Measurements from ENCODE around the gene C2orf80.

C2orf80 gene

GRCh38 chr2:208183526-208183925 is 6.3 kb downstream of the C2orf80 start:
- Histone ChIP-seq H3K9me3 (ENCODE audit: control insufficient read depth, low read length) (no peaks in the 10 kb centered on the region), H3K4me1 (ENCODE audit: control insufficient read depth, insufficient read depth, low read length, poor library complexity, severe bottlenecking) (no peaks in the 10 kb centered on the region), H3K36me3 (ENCODE audit: control insufficient read depth, insufficient read depth, low read length) (no peaks in the 10 kb centered on the region), H3K27ac (ENCODE audit: insufficient read depth, low read length, poor library complexity, severe bottlenecking) (no peak overlapping the region), H3K27me3 (replicated peaks; ENCODE audit: control insufficient read depth, insufficient read depth, low read length, poor library complexity, severe bottlenecking) (no peaks in the 10 kb centered on the region), H3K4me3 (ENCODE audit: insufficient read depth, low read depth, low read length, poor library complexity, severe bottlenecking) (no peak overlapping the region)
- DNase-seq, result no peak

- no peak for DNase-seq
These were observed 7.0 kb downstream of the C2orf80 start for GRCh38 chr2:208182835-208183234.

GRCh38 chr2:208179028-208179609 is 10.7 kb downstream of the C2orf80 start:
- Histone ChIP-seq H3K27me3 (replicated peaks; ENCODE audit: control insufficient read depth, insufficient read depth, low read length, poor library complexity, severe bottlenecking) (no peaks in the 10 kb centered on the region), H3K9me3 (ENCODE audit: control insufficient read depth, low read length) (no peaks in the 10 kb centered on the region), H3K4me3 (ENCODE audit: insufficient read depth, low read depth, low read length, poor library complexity, severe bottlenecking) (no peak overlapping the region), H3K4me1 (ENCODE audit: control insufficient read depth, insufficient read depth, low read length, poor library complexity, severe bottlenecking) (no peaks in the 10 kb centered on the region), H3K36me3 (ENCODE audit: control insufficient read depth, insufficient read depth, low read length) (no peaks in the 10 kb centered on the region), H3K27ac (ENCODE audit: insufficient read depth, low read length, poor library complexity, severe bottlenecking) (no peak overlapping the region)
- no peak for DNase-seq

More at GRCh38 chr2:208182835-208183234, 7.0 kb downstream of the C2orf80 start:
- H3K36me3 ChIP-seq (ENCODE audit: control insufficient read depth, insufficient read depth, low read length), result no peaks in the 10 kb centered on the region
- no peaks in the 10 kb centered on the region for H3K9me3 ChIP-seq (ENCODE audit: control insufficient read depth, low read length)
- H3K27me3 ChIP-seq (replicated peaks; ENCODE audit: control insufficient read depth, insufficient read depth, low read length, poor library complexity, severe bottlenecking), result no peaks in the 10 kb centered on the region
- no peak overlapping the region for H3K4me3 ChIP-seq (ENCODE audit: insufficient read depth, low read depth, low read length, poor library complexity, severe bottlenecking)
- no peaks in the 10 kb centered on the region for H3K4me1 ChIP-seq (ENCODE audit: control insufficient read depth, insufficient read depth, low read length, poor library complexity, severe bottlenecking)
- H3K27ac ChIP-seq (ENCODE audit: insufficient read depth, low read length, poor library complexity, severe bottlenecking), result no peak overlapping the region

- Histone ChIP-seq H3K4me3 (ENCODE audit: insufficient read depth, low read depth, low read length, poor library complexity, severe bottlenecking) (no peak overlapping the region), H3K27ac (ENCODE audit: insufficient read depth, low read length, poor library complexity, severe bottlenecking) (no peak overlapping the region), H3K4me1 (ENCODE audit: control insufficient read depth, insufficient read depth, low read length, poor library complexity, severe bottlenecking) (no peaks in the 10 kb centered on the region), H3K9me3 (ENCODE audit: control insufficient read depth, low read length) (no peaks in the 10 kb centered on the region), H3K36me3 (ENCODE audit: control insufficient read depth, insufficient read depth, low read length) (no peaks in the 10 kb centered on the region), H3K27me3 (replicated peaks; ENCODE audit: control insufficient read depth, insufficient read depth, low read length, poor library complexity, severe bottlenecking) (no peaks in the 10 kb centered on the region)
- no peak for DNase-seq
These were observed 14.0 kb downstream of the C2orf80 start for GRCh38 chr2:208175840-208176153.

GRCh38 chr2:208175069-208175839 is 14.6 kb downstream of the C2orf80 start:
- Histone ChIP-seq H3K4me3 (ENCODE audit: insufficient read depth, low read depth, low read length, poor library complexity, severe bottlenecking) (no peak overlapping the region), H3K27ac (ENCODE audit: insufficient read depth, low read length, poor library complexity, severe bottlenecking) (no peak overlapping the region), H3K4me1 (ENCODE audit: control insufficient read depth, insufficient read depth, low read length, poor library complexity, severe bottlenecking) (no peaks in the 10 kb centered on the region), H3K36me3 (ENCODE audit: control insufficient read depth, insufficient read depth, low read length) (no peaks in the 10 kb centered on the region), H3K9me3 (ENCODE audit: control insufficient read depth, low read length) (no peaks in the 10 kb centered on the region), H3K27me3 (replicated peaks; ENCODE audit: control insufficient read depth, insufficient read depth, low read length, poor library complexity, severe bottlenecking) (no peaks in the 10 kb centered on the region)
- peak; percentile 6 to 20 (median 12) for DNase-seq

- Histone ChIP-seq H3K9me3 (ENCODE audit: control insufficient read depth, low read length) (no peaks in the 10 kb centered on the region), H3K4me3 (ENCODE audit: insufficient read depth, low read depth, low read length, poor library complexity, severe bottlenecking) (no peak overlapping the region), H3K36me3 (ENCODE audit: control insufficient read depth, insufficient read depth, low read length) (no peaks in the 10 kb centered on the region), H3K27me3 (replicated peaks; ENCODE audit: control insufficient read depth, insufficient read depth, low read length, poor library complexity, severe bottlenecking) (no peaks in the 10 kb centered on the region), H3K4me1 (ENCODE audit: control insufficient read depth, insufficient read depth, low read length, poor library complexity, severe bottlenecking) (no peaks in the 10 kb centered on the region), H3K27ac (ENCODE audit: insufficient read depth, low read length, poor library complexity, severe bottlenecking) (no peak overlapping the region)
- DNase-seq, result no peak
These were observed 15.7 kb downstream of the C2orf80 start for GRCh38 chr2:208174144-208174543.

GRCh38 chr2:208172125-208172524 is 17.7 kb downstream of the C2orf80 start:
- no peak for DNase-seq
- H3K27me3 ChIP-seq (replicated peaks; ENCODE audit: control insufficient read depth, insufficient read depth, low read length, poor library complexity, severe bottlenecking), result no peaks in the 10 kb centered on the region
- H3K9me3 ChIP-seq (ENCODE audit: control insufficient read depth, low read length), result no peaks in the 10 kb centered on the region
- no peaks in the 10 kb centered on the region for H3K36me3 ChIP-seq (ENCODE audit: control insufficient read depth, insufficient read depth, low read length)
- no peak overlapping the region for H3K4me3 ChIP-seq (ENCODE audit: insufficient read depth, low read depth, low read length, poor library complexity, severe bottlenecking)
- no peak overlapping the region for H3K27ac ChIP-seq (ENCODE audit: insufficient read depth, low read length, poor library complexity, severe bottlenecking)
- H3K4me1 ChIP-seq (ENCODE audit: control insufficient read depth, insufficient read depth, low read length, poor library complexity, severe bottlenecking), result no peaks in the 10 kb centered on the region

GRCh38 chr2:208164951-208165755 is 24.7 kb downstream of the C2orf80 start:
- no peaks in the 10 kb centered on the region for H3K4me1 ChIP-seq (ENCODE audit: control insufficient read depth, insufficient read depth, low read length, poor library complexity, severe bottlenecking)
- H3K27me3 ChIP-seq (replicated peaks; ENCODE audit: control insufficient read depth, insufficient read depth, low read length, poor library complexity, severe bottlenecking), result no peaks in the 10 kb centered on the region
- H3K4me3 ChIP-seq (ENCODE audit: insufficient read depth, low read depth, low read length, poor library complexity, severe bottlenecking), result no peak overlapping the region
- H3K9me3 ChIP-seq (ENCODE audit: control insufficient read depth, low read length), result no peaks in the 10 kb centered on the region
- DNase-seq, result no peak
- H3K36me3 ChIP-seq (ENCODE audit: control insufficient read depth, insufficient read depth, low read length), result no peaks in the 10 kb centered on the region
- H3K27ac ChIP-seq (ENCODE audit: insufficient read depth, low read length, poor library complexity, severe bottlenecking), result no peak overlapping the region

GRCh38 chr2:208163489-208163888 is 26.3 kb downstream of the C2orf80 start, which contains the start of gene CRYGA:
TSS of gene CRYGA (minus strand) at chr2:208163589. CDS start at chr2:208163556, 33 bp downstream.
- H3K9me3 ChIP-seq (ENCODE audit: control insufficient read depth, low read length), result no peaks in the 10 kb centered on the region
- no peaks in the 10 kb centered on the region for H3K4me1 ChIP-seq (ENCODE audit: control insufficient read depth, insufficient read depth, low read length, poor library complexity, severe bottlenecking)
- no peak for DNase-seq
- no peaks in the 10 kb centered on the region for H3K27me3 ChIP-seq (replicated peaks; ENCODE audit: control insufficient read depth, insufficient read depth, low read length, poor library complexity, severe bottlenecking)
- no peak within 1 kb of the TSS for H3K27ac ChIP-seq (ENCODE audit: insufficient read depth, low read length, poor library complexity, severe bottlenecking)
- H3K4me3 ChIP-seq (ENCODE audit: insufficient read depth, low read depth, low read length, poor library complexity, severe bottlenecking), result no peak within 1 kb of the TSS
- H3K36me3 ChIP-seq (ENCODE audit: control insufficient read depth, insufficient read depth, low read length), result no peaks in the 10 kb centered on the region

GRCh38 chr2:208156439-208156838 is 33.4 kb downstream of the C2orf80 start:
- no peaks in the 10 kb centered on the region for H3K4me1 ChIP-seq (ENCODE audit: control insufficient read depth, insufficient read depth, low read length, poor library complexity, severe bottlenecking)
- H3K36me3 ChIP-seq (ENCODE audit: control insufficient read depth, insufficient read depth, low read length), result no peaks in the 10 kb centered on the region
- no peak for DNase-seq
- H3K4me3 ChIP-seq (ENCODE audit: insufficient read depth, low read depth, low read length, poor library complexity, severe bottlenecking), result no peak overlapping the region
- no peak overlapping the region for H3K27ac ChIP-seq (ENCODE audit: insufficient read depth, low read length, poor library complexity, severe bottlenecking)
- H3K9me3 ChIP-seq (ENCODE audit: control insufficient read depth, low read length), result no peaks in the 10 kb centered on the region
- H3K27me3 ChIP-seq (replicated peaks; ENCODE audit: control insufficient read depth, insufficient read depth, low read length, poor library complexity, severe bottlenecking), result no peaks in the 10 kb centered on the region

Data from effector memory CD4-positive, alpha-beta T cell (primary cell).